AG04449 (cell line): ENCODE measurements around the gene SAFB2.

ENCODE experiments used
- CTCF ChIA-PET: fragments of 350-600 bp; formaldehyde crosslinking; extraction: SDS; loops from one replicate; lab custom pipeline; 2021; ENCODE audit warnings: antibody characterized with exemption; lab: Yijun Ruan, JAX
- POLR2A ChIA-PET: fragments of 400-600, 350-600 bp; formaldehyde crosslinking; extraction: SDS; loops from one replicate; lab custom pipeline; 2020; ENCODE audit warnings: antibody characterized with exemption, inconsistent platforms; lab: Yijun Ruan, JAX
- DNase-seq: peaks from one replicate; pipeline ENCODE4 v3.0.0-alpha.2; 2010; ENCODE audit warnings: low read depth, low spot score
- H3K4me3 ChIP-seq: 2 replicates; pipeline ENCODE4 v1.5.1; 2011; ENCODE audit warnings: low read depth, mild to moderate bottlenecking, control low read depth, low read length
- CTCF ChIP-seq: IDR thresholded peaks from one replicate; pipeline ENCODE4 v1.5.1; 2011; ENCODE audit warnings: mild to moderate bottlenecking, moderate library complexity, low read length, control low read depth, inconsistent platforms; ENCODE audit not compliant: insufficient read depth; ENCODE audit errors: missing control alignments

The SAFB2 gene

GRCh38 chr19:5590151-5590864, 32.3 kb downstream of the SAFB2 start:
- no peak for DNase-seq
- CTCF ChIA-PET: interaction anchor here (0.7 kb wide), 1 partner anchor 538 kb away, joined by 3 read pairs; no protein-coding TSS in a partner anchor
- no peak for TF ChIP-seq CTCF
- POLR2A ChIA-PET: no interaction called here
- H3K4me3 ChIP-seq: no peak overlapping the region

DNA sequence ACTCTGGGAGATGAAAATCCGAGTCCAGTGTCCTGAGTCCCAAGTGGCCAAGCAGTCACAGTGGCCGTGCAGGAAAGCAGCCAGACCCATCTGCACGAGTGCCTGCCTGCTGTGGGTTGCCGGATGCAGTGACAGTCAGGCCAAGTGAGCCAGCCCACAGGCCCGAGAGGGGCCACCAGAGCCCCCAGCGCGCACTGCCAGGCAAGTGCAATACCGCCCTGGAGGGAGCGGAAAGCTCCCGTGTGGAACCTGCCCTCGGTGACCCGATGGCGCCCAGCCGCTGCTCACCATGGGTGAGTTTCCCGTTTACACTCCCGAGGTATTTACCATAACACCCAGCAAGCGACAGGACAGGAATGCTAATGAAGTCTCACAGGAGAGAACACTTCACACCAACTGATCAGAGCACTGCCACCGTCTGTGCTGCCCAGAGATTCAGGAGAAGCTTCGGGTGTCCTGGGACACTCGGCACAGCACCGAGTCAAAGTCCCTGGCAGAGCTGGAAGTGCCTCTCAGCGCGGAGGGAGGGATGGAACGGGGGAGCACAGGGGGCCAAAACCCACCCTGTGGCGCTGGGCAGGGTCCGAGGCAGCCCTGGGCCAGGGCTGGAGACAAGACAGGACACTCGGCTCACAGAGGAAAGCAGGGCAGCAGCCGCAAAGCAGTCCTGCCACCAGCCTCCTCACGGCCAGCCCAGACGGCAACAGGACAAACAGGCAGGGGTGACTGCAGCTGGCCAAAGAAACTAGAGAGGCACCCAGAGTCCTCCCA, 33.5 kb downstream of the SAFB2 start:
- ChIA-PET CTCF (interaction anchor here (0.7 kb wide), 1 partner anchor 536 kb away, joined by 3 read pairs; no protein-coding TSS in a partner anchor), POLR2A (no interaction called here)
- TF ChIP-seq CTCF: no peak
- no peak for DNase-seq
- no peak overlapping the region for H3K4me3 ChIP-seq

DNA sequence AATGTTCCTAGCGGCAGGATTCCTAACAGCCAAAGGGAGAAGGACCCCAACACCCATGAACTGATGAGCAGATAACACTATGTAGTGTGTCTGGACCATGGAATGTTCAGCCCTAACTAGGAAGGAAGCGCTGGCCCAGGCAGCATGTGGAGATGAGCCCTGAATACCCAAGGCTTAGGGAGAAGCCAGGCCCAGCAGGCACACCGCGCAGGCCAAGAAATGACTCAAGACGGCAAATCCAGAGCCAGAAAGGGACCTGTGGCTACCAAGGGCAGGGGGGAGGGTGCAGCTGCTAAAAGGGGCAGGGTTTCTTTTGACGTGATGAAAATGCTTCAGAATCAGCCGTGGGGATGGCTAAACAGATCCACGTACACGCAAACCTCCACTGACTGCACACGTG, 34.1 kb downstream of the SAFB2 start:
- no peak for DNase-seq
- H3K4me3 ChIP-seq: no peak overlapping the region
- CTCF ChIA-PET: no interaction called here
- POLR2A ChIA-PET: no interaction called here
- no peak for TF ChIP-seq CTCF

- POLR2A ChIA-PET: no interaction called here
- no peak for TF ChIP-seq CTCF
- no peak overlapping the region for H3K4me3 ChIP-seq
- DNase-seq: no peak
- CTCF ChIA-PET: interaction anchor here (1.1 kb wide), 1 partner anchor 15 kb away, joined by 4 read pairs; no protein-coding TSS in a partner anchor
Measured at GRCh38 chr19:5587661-5588060, 34.9 kb downstream of the SAFB2 start.

DNA sequence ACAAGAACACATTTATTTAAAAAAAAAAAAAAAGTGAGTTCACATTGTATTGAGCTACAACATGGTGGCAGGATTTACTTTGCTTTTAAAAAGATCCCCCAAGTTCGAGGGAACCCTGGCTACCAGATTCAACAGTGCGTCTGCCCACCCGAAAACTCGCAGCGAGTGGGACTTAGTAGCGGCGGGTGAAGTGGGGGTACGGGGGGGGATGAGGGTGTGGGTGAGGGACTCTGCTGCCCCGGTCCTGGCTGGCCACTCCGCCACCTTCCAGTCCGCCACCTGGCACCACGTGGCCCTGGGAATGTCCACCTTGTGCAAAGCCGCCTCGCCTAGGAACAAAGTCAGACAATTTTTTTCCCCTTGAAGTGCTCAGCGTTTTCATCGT, 35.5 kb downstream of the SAFB2 start:
- POLR2A ChIA-PET: no interaction called here
- no peak for TF ChIP-seq CTCF
- CTCF ChIA-PET: interaction anchor here (1.1 kb wide), 1 partner anchor 16 kb away, joined by 4 read pairs; no protein-coding TSS in a partner anchor
- H3K4me3 ChIP-seq: no peak overlapping the region
- no peak for DNase-seq

- ChIA-PET CTCF (interaction anchor here (1.1 kb wide), 1 partner anchor 16 kb away, joined by 4 read pairs; no protein-coding TSS in a partner anchor), POLR2A (no interaction called here)
- DNase-seq: no peak
- H3K4me3 ChIP-seq: no peak overlapping the region
- no peak for TF ChIP-seq CTCF
Measured at GRCh38 chr19:5586300-5587070, 36.1 kb downstream of the SAFB2 start.
